Gastrocnemius medialis (tissue), 4 donors: Measurements from ENCODE around the gene TSPYL2.

ENCODE experiments used
- POLR2A ChIP-seq, 2 donors: fragments of 450-650 bp; IDR thresholded peaks; one replicate each; pipeline ENCODE4 v1.6.1; 2017; ENCODE audit warnings: antibody characterized with exemption in 2 of 2, mild to moderate bottlenecking in 2 of 2, moderate library complexity in 2 of 2
- TF ChIP-seq, protein P1 (sequence below), 5 experiments: fragments of 450-650 bp in 3 of 5; fragments of 200-600 bp in 2 of 5; sonication (generic) in 2 of 5; IDR thresholded peaks in 4 of 5; conservative IDR thresholded peaks in 1 of 5; 1 replicate in 4 of 5; 2 replicates in 1 of 5; pipeline ENCODE4 v1.5.1; 2016 to 2019; ENCODE audit warnings: antibody characterized with exemption in 5 of 5, mild to moderate bottlenecking in 3 of 5, moderate library complexity in 3 of 5

DNA sequence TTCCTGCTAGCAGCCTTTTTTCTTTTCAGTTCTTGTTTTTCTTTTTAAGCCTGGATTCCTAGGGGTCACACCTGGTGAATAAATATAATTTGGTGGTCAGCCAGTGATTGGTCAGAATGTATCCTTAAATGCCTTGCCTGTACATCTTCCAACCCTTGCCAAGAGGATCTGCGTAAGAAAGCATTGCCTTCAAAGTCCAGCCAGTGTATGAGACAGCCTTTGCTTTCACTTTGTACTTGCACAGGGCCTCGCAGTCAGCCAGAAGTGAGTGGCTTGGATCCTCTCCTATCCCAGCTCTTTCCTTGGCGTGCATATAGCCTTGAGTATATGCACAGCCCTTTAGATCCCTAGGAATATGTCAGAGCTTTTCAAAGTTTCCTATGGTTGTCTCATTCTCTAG is 33.9 kb downstream of the TSPYL2 start:
- TF ChIP-seq, protein P1, sequence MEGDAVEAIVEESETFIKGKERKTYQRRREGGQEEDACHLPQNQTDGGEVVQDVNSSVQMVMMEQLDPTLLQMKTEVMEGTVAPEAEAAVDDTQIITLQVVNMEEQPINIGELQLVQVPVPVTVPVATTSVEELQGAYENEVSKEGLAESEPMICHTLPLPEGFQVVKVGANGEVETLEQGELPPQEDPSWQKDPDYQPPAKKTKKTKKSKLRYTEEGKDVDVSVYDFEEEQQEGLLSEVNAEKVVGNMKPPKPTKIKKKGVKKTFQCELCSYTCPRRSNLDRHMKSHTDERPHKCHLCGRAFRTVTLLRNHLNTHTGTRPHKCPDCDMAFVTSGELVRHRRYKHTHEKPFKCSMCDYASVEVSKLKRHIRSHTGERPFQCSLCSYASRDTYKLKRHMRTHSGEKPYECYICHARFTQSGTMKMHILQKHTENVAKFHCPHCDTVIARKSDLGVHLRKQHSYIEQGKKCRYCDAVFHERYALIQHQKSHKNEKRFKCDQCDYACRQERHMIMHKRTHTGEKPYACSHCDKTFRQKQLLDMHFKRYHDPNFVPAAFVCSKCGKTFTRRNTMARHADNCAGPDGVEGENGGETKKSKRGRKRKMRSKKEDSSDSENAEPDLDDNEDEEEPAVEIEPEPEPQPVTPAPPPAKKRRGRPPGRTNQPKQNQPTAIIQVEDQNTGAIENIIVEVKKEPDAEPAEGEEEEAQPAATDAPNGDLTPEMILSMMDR (IDR thresholded peaks at IDR 0.05 in 4 of 5, conservative IDR thresholded peaks at IDR 0.05 in 1 of 5): no peak
- TF ChIP-seq POLR2A (IDR thresholded peaks at IDR 0.05): no peak
